Neural cell (in vitro differentiated cells): Measurements from ENCODE around the gene EFCC1.

Experiments
- CTCF ChIP-seq: fragments of 450-650 bp; IDR thresholded peaks from 2 replicates; pipeline ENCODE4 v1.5.1; 2014; ENCODE audit warnings: antibody characterized with exemption, mild to moderate bottlenecking, moderate library complexity; ENCODE audit not compliant: poor library complexity, severe bottlenecking
- POLR2AphosphoS5 ChIP-seq: IDR thresholded peaks from 2 replicates; pipeline ENCODE4 v1.6.1; 2012
- RAD21 ChIP-seq: fragments of 450-650 bp; conservative IDR thresholded peaks from 2 replicates; pipeline ENCODE4 v1.6.1; 2014; ENCODE audit warnings: antibody characterized with exemption, mild to moderate bottlenecking, moderate library complexity

GRCh38 chr3:129026728-129027543 is 25.8 kb downstream of the EFCC1 start:
- TF ChIP-seq CTCF (peak; percentile 52), RAD21 (no peak), POLR2AphosphoS5 (no peak)
